GM12878 (cell line): ENCODE measurements around the gene ATF7. TPM values are rescaled to one million over a fixed set of nuclear protein-coding genes. Genes with fewer than 3 reads are reported as not detected.

Experiments
- ATAC-seq: fragments of 200-7000 bp; cut with Tn5 transposase; 3 replicates; pipeline ENCODE4 v1.9.1; 2020; ENCODE audit warnings: mild to moderate bottlenecking, moderate library complexity
- BruUV-seq: library from RNA; stranded (reverse); fragments of 400-500 nt; replicated peaks from 2 replicates; lab custom pipeline; 2021; lab: Mats Ljungman, UMichigan
- CTCF ChIA-PET: fragments of 300-600 bp; sonication (Branson Sonifier 250); formaldehyde crosslinking; extraction: SDS; loops from one replicate; lab custom pipeline; 2021; ENCODE audit warnings: inconsistent platforms; lab: Yijun Ruan, JAX
- POLR2A ChIA-PET: fragments of 350-600 bp; formaldehyde crosslinking; extraction: SDS; loops from one replicate; lab custom pipeline; 2021; ENCODE audit warnings: inconsistent platforms; lab: Charles Lee
- RAD21 ChIA-PET: fragments of 300-600 bp; sonication (Branson Sonifier 250); formaldehyde crosslinking; loops from one replicate; lab custom pipeline; 2023; ENCODE audit warnings: antibody characterized with exemption; ENCODE audit not compliant: unreplicated experiment; lab: Charles Lee
- SMC1A ChIA-PET: fragments of 300-600 bp; sonication (Branson Sonifier 250); formaldehyde crosslinking; loops from one replicate; lab custom pipeline; 2023; ENCODE audit not compliant: unreplicated experiment, uncharacterized antibody; lab: Charles Lee
- DNase-seq: peaks from one replicate; pipeline ENCODE4 v3.0.0-alpha.2; 2011; ENCODE audit warnings: low read depth, low spot score
- FAIRE-seq: peaks from 3 replicates; lab custom pipeline; 2011; peaks lifted over from hg19 to GRCh38; lab: Jason Lieb, UNC
- H2AFZ ChIP-seq: 2 replicates; pipeline ENCODE4 v1.6.0; 2011; ENCODE audit warnings: low read depth, low read length, control low read depth; ENCODE audit not compliant: control insufficient read depth
- H3K27ac ChIP-seq: 2 replicates; pipeline ENCODE4 v1.5.1; 2011; ENCODE audit warnings: control low read depth; ENCODE audit not compliant: control insufficient read depth, insufficient read depth
- H3K27me3 ChIP-seq, 2 experiments: replicated peaks in 1 of 2; 2 replicates each; pipeline versions ENCODE4 v1.6.0 to v1.6.1; 2011; ENCODE audit warnings: low read length in 1 of 2; ENCODE audit not compliant: control insufficient read depth in 2 of 2, insufficient read depth in 2 of 2
- H3K36me3 ChIP-seq, 2 experiments: 2 replicates each; pipeline ENCODE4 v1.5.1; 2011; ENCODE audit warnings: low read length in 1 of 2; ENCODE audit not compliant: control insufficient read depth in 2 of 2, insufficient read depth in 2 of 2
- H3K4me1 ChIP-seq: 2 replicates; pipeline ENCODE4 v1.6.1; 2011; ENCODE audit warnings: mild to moderate bottlenecking, low read length, moderate library complexity, mixed read lengths; ENCODE audit not compliant: control insufficient read depth, insufficient read depth
- H3K4me2 ChIP-seq: 2 replicates; pipeline ENCODE4 v1.6.0; 2011; ENCODE audit warnings: control low read depth; ENCODE audit not compliant: control insufficient read depth, insufficient read depth
- H3K4me3 ChIP-seq: fragments of 200-600 bp; sonication (generic); 2 replicates; pipeline ENCODE4 v1.5.1; 2016
- H3K79me2 ChIP-seq: 2 replicates; pipeline ENCODE4 v1.6.0; 2011; ENCODE audit warnings: low read length; ENCODE audit not compliant: control insufficient read depth, insufficient read depth
- H3K9ac ChIP-seq: 2 replicates; pipeline ENCODE4 v1.8.0; 2011; ENCODE audit warnings: low read length, control low read depth, mixed read lengths; ENCODE audit not compliant: control insufficient read depth, insufficient read depth
- H3K9me3 ChIP-seq: replicated peaks from 3 replicates; pipeline ENCODE4 v1.5.1; 2011; ENCODE audit warnings: mild to moderate bottlenecking, low read length; ENCODE audit not compliant: control insufficient read depth, insufficient read depth
- H4K20me1 ChIP-seq: 2 replicates; pipeline ENCODE4 v1.6.0; 2011; ENCODE audit not compliant: control insufficient read depth, insufficient read depth
- ESRRA ChIP-seq: IDR thresholded peaks from 2 replicates; pipeline ENCODE4 v1.6.1; 2012; ENCODE audit warnings: mild to moderate bottlenecking, low read length, improper control_type of control experiment
- EZH2 ChIP-seq: IDR thresholded peaks from 2 replicates; pipeline ENCODE4 v1.6.1; 2012; ENCODE audit warnings: low read depth, mild to moderate bottlenecking, control low read depth, inconsistent platforms, low read length, borderline replicate concordance; ENCODE audit not compliant: control insufficient read depth
- GABPA ChIP-seq: IDR thresholded peaks from 2 replicates; pipeline ENCODE4 v1.6.1; 2014; ENCODE audit warnings: antibody characterized with exemption, low read depth, mild to moderate bottlenecking, inconsistent platforms
- MEF2B ChIP-seq: fragments of 450-650 bp; IDR thresholded peaks from 2 replicates; pipeline ENCODE4 v1.6.1; 2018; ENCODE audit warnings: mild to moderate bottlenecking, moderate library complexity; ENCODE audit not compliant: partially characterized antibody, poor library complexity, severe bottlenecking
- MTA2 ChIP-seq: fragments of 450-650 bp; IDR thresholded peaks from 2 replicates; pipeline ENCODE4 v1.6.1; 2016; ENCODE audit warnings: low read depth, mild to moderate bottlenecking, moderate library complexity
- MYC ChIP-seq: IDR thresholded peaks from 2 replicates; pipeline ENCODE4 v1.6.1; 2011; ENCODE audit warnings: mild to moderate bottlenecking, low read length, moderate library complexity, inconsistent platforms; ENCODE audit not compliant: insufficient read depth, insufficient replicate concordance, insufficient read length, severe bottlenecking
- NR2C2 ChIP-seq: IDR thresholded peaks from 2 replicates; pipeline ENCODE4 v1.6.1; 2011; ENCODE audit warnings: borderline replicate concordance, low read depth; ENCODE audit not compliant: control insufficient read depth, insufficient read length
- PAX8 ChIP-seq: fragments of 450-650 bp; IDR thresholded peaks from 2 replicates; pipeline ENCODE4 v1.6.1; 2017; ENCODE audit warnings: mild to moderate bottlenecking, moderate library complexity
- RAD51 ChIP-seq: fragments of 450-650 bp; IDR thresholded peaks from 2 replicates; pipeline ENCODE4 v1.6.1; 2016; ENCODE audit warnings: moderate library complexity, mild to moderate bottlenecking, inconsistent platforms
- SMARCA5 ChIP-seq: fragments of 450-650 bp; IDR thresholded peaks from 2 replicates; pipeline ENCODE4 v1.6.1; 2017; ENCODE audit warnings: mild to moderate bottlenecking
- SUPT20H ChIP-seq: IDR thresholded peaks from 2 replicates; pipeline ENCODE4 v1.6.1; 2011; ENCODE audit warnings: low read depth, mild to moderate bottlenecking, low read length, moderate library complexity, borderline replicate concordance; ENCODE audit not compliant: control insufficient read depth
- YY1 ChIP-seq: IDR thresholded peaks from 2 replicates; pipeline ENCODE4 v1.6.1; 2011; ENCODE audit warnings: low read depth, mild to moderate bottlenecking, low read length
- WGBS: methylation state at CpG from one replicate; pipeline ENCODE4 v1.1.6; 2016; ENCODE audit warnings: low lambda C conversion rate; ENCODE audit not compliant: insufficient replicate concordance, insufficient coverage; ENCODE audit errors: missing lambda C conversion rate; 5-methylcytosine and 5-hydroxymethylcytosine counted together
- in situ Hi-C: fragments of 300-500 bp; cut with MboI; formaldehyde crosslinking; loops from 9 replicates; pipeline ENCODE4 v1.14.3; 2018; ENCODE audit warnings: mixed read lengths
- intact Hi-C: fragments of 100-400 bp; cut with micrococcal nuclease; formaldehyde crosslinking; loops from one replicate; pipeline ENCODE4 v1.14.2; 2022; ENCODE audit not compliant: unreplicated experiment
- polyA plus RNA-seq, 11 experiments: library from polyadenylated mRNA; depleted of rRNA in 4 of 11; unstranded in 6 of 11; stranded (reverse) in 5 of 11; fragments of >200 nt; fragmentation: Nextera tagmentation in 4 of 11; fragmentation: Illumina TruSeq in 1 of 11; extraction: Ambion mirVana in 4 of 11; extraction: Trizol in 1 of 11; gene quantifications; 1 replicate in 1 of 11; 2 replicates in 10 of 11; pipeline versions ENCODE4 v1.2.1 to v1.2.3, GENCODE V29; 2011 to 2016; ENCODE audit warnings: inconsistent platforms in 2 of 11, missing spikeins in 2 of 11, low read depth in 1 of 11
- total RNA-seq, 4 experiments: library from RNA; depleted of rRNA in 3 of 4; stranded (reverse); fragments of >200 nt in 3 of 4; fragmentation: Illumina TruSeq in 1 of 4; extraction: Trizol in 1 of 4; gene quantifications; 2 replicates each; pipeline versions ENCODE4 v1.2.1 to v1.2.3, GENCODE V29; 2013 to 2021
- TF ChIP-seq, protein P1 (sequence below): fragments of 450-650 bp; IDR thresholded peaks from 2 replicates; pipeline ENCODE4 v1.6.1; 2017; ENCODE audit warnings: mild to moderate bottlenecking, moderate library complexity
- TF ChIP-seq, protein P2 (sequence below): fragments of 450-650 bp; formaldehyde crosslinking; IDR thresholded peaks from 2 replicates; pipeline ENCODE4 v1.5.0; 2022; ENCODE audit warnings: mild to moderate bottlenecking, missing genetic modification characterization
- TF ChIP-seq, protein P3 (sequence below): fragments of 450-650 bp; IDR thresholded peaks from 2 replicates; pipeline ENCODE4 v1.6.1; 2017; ENCODE audit warnings: low read depth, mild to moderate bottlenecking, moderate library complexity

Gene ATF7
- total and polyA plus RNA-seq, 10 of the 15 experiments (the other 5 are each of a cell fraction or from before 2014, with no cell fraction given) = 9.1 to 30.7 (median 21.8) TPM

DNA sequence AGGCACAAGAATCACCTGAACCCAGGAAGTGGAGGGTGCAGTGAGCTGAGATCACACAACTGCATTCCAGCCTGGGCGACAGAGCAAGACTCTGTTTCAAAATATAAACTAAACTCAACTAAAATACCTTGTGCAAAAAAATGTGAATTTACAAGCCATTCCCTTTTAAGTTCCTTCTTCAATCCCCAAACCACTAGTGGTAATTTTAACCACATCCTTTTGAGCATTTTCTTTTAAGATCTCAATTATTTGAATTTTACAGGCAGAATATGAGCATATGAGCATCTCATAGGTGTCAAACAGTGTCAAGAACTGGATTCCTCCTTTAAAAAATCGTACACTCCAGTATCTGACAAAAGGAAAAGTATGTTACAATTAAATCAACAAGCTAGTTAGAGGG, 61.9 kb downstream of the ATF7 start:
- ChIA-PET CTCF (interaction anchor here (2.9 kb wide), 1 partner anchor 20 kb away, joined by 10 read pairs; no protein-coding TSS in a partner anchor), SMC1A (interaction anchor here (0.7 to 1.5 kb wide), 2 partner anchors 21 to 22 kb away, joined by 4 read pairs; no protein-coding TSS in a partner anchor), RAD21 (no interaction called here), POLR2A (interaction anchor here (0.7 kb wide), 1 partner anchor 83 kb away, joined by 3 read pairs; no protein-coding TSS in a partner anchor)
- H3K9me3 ChIP-seq = no peaks in the 10 kb centered on the region
- intact Hi-C loops (no loop called here), in situ Hi-C loops (no loop called here)
- no peaks in the 10 kb centered on the region for H3K4me1 ChIP-seq
- H3K79me2 ChIP-seq = no peaks in the 10 kb centered on the region
- whole genome bisulfite sequencing = 68% methylated on average over 2 of the region's 2 CpGs
- ATAC-seq (no peak), DNase-seq (no peak), FAIRE-seq (no peak)
- H3K36me3 ChIP-seq = peaks cover 0 to 4% of the 10 kb centered on the region in 2 experiments; a peak in 1 of 4 replicates
- H4K20me1 ChIP-seq = no peaks in the 10 kb centered on the region
- H3K4me3 ChIP-seq = no peak overlapping the region
- H3K9ac ChIP-seq = no peak overlapping the region
- BruUV-seq = no TSS peak
- no peaks in the 10 kb centered on the region for H3K27me3 ChIP-seq
- no peak overlapping the region for H3K4me2 ChIP-seq
- no peak overlapping the region for H3K27ac ChIP-seq
- H2AFZ ChIP-seq = no peak overlapping the region
- no peak for TF ChIP-seq MYC
- no peak for TF ChIP-seq YY1
- TF ChIP-seq, protein P1, sequence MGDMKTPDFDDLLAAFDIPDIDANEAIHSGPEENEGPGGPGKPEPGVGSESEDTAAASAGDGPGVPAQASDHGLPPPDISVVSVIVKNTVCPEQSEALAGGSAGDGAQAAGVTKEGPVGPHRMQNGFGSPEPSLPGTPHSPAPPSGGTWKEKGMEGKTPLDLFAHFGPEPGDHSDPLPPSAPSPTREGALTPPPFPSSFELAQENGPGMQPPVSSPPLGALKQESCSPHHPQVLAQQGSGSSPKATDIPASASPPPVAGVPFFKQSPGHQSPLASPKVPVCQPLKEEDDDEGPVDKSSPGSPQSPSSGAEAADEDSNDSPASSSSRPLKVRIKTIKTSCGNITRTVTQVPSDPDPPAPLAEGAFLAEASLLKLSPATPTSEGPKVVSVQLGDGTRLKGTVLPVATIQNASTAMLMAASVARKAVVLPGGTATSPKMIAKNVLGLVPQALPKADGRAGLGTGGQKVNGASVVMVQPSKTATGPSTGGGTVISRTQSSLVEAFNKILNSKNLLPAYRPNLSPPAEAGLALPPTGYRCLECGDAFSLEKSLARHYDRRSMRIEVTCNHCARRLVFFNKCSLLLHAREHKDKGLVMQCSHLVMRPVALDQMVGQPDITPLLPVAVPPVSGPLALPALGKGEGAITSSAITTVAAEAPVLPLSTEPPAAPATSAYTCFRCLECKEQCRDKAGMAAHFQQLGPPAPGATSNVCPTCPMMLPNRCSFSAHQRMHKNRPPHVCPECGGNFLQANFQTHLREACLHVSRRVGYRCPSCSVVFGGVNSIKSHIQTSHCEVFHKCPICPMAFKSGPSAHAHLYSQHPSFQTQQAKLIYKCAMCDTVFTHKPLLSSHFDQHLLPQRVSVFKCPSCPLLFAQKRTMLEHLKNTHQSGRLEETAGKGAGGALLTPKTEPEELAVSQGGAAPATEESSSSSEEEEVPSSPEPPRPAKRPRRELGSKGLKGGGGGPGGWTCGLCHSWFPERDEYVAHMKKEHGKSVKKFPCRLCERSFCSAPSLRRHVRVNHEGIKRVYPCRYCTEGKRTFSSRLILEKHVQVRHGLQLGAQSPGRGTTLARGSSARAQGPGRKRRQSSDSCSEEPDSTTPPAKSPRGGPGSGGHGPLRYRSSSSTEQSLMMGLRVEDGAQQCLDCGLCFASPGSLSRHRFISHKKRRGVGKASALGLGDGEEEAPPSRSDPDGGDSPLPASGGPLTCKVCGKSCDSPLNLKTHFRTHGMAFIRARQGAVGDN = no peak
- no peak for TF ChIP-seq EZH2
- no peak for TF ChIP-seq SUPT20H
- TF ChIP-seq MTA2 = no peak
- TF ChIP-seq ESRRA = no peak
- TF ChIP-seq SMARCA5 = no peak
- no peak for TF ChIP-seq MEF2B
- TF ChIP-seq NR2C2 = no peak
- no peak for TF ChIP-seq RAD51
- TF ChIP-seq, protein P2, sequence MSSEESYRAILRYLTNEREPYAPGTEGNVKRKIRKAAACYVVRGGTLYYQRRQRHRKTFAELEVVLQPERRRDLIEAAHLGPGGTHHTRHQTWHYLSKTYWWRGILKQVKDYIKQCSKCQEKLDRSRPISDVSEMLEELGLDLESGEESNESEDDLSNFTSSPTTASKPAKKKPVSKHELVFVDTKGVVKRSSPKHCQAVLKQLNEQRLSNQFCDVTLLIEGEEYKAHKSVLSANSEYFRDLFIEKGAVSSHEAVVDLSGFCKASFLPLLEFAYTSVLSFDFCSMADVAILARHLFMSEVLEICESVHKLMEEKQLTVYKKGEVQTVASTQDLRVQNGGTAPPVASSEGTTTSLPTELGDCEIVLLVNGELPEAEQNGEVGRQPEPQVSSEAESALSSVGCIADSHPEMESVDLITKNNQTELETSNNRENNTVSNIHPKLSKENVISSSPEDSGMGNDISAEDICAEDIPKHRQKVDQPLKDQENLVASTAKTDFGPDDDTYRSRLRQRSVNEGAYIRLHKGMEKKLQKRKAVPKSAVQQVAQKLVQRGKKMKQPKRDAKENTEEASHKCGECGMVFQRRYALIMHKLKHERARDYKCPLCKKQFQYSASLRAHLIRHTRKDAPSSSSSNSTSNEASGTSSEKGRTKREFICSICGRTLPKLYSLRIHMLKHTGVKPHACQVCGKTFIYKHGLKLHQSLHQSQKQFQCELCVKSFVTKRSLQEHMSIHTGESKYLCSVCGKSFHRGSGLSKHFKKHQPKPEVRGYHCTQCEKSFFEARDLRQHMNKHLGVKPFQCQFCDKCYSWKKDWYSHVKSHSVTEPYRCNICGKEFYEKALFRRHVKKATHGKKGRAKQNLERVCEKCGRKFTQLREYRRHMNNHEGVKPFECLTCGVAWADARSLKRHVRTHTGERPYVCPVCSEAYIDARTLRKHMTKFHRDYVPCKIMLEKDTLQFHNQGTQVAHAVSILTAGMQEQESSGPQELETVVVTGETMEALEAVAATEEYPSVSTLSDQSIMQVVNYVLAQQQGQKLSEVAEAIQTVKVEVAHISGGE (CRISPR knock-in tag) = no peak
- TF ChIP-seq, protein P3, sequence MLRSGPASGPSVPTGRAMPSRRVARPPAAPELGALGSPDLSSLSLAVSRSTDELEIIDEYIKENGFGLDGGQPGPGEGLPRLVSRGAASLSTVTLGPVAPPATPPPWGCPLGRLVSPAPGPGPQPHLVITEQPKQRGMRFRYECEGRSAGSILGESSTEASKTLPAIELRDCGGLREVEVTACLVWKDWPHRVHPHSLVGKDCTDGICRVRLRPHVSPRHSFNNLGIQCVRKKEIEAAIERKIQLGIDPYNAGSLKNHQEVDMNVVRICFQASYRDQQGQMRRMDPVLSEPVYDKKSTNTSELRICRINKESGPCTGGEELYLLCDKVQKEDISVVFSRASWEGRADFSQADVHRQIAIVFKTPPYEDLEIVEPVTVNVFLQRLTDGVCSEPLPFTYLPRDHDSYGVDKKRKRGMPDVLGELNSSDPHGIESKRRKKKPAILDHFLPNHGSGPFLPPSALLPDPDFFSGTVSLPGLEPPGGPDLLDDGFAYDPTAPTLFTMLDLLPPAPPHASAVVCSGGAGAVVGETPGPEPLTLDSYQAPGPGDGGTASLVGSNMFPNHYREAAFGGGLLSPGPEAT = no peak
- TF ChIP-seq GABPA = no peak
- TF ChIP-seq PAX8 = no peak
